Astrocyte of the cerebellum (primary cell): ENCODE measurements around the gene CYP2E1.
A peak's percentile ranks its signal among the peaks of the same experiment; 100 is the strongest.
"Not testable (repeated sequence)": the region's sequence is repeated elsewhere in the genome, so short reads cannot be mapped to it uniquely, and the experiment has no call there.

Experiments used
- DNase-seq: peaks from one replicate; pipeline ENCODE4 v3.0.0-alpha.2; 2011; ENCODE audit warnings: low read depth
- H3K4me3 ChIP-seq: 2 replicates; pipeline ENCODE4 v1.5.1; 2011; ENCODE audit warnings: mild to moderate bottlenecking, low read depth, low read length, moderate library complexity
- CTCF ChIP-seq: IDR thresholded peaks from 2 replicates; pipeline ENCODE4 v1.5.1; 2012; ENCODE audit warnings: low read length, low read depth, moderate library complexity, mild to moderate bottlenecking; ENCODE audit errors: missing control alignments
- in situ Hi-C: cut with HindIII; loops from 2 replicates; pipeline ENCODE4 v1.10.0; 2017; ENCODE audit warnings: low sequenced_read_pairs

Gene CYP2E1

GRCh38 chr10:133489816-133490588 is 37.2 kb upstream of the CYP2E1 start:
- no peak for DNase-seq
- no peak overlapping the region for H3K4me3 ChIP-seq
- no peak for TF ChIP-seq CTCF
- in situ Hi-C loops = no loop called here

GRCh38 chr10:133493562-133493961 is 33.6 kb upstream of the CYP2E1 start:
- DNase-seq, H3K4me3 ChIP-seq, in situ Hi-C loops: not testable (repeated sequence)

GRCh38 chr10:133497363-133497762 is 29.8 kb upstream of the CYP2E1 start:
- peak; percentile 16 for TF ChIP-seq CTCF
- DNase-seq, in situ Hi-C loops, H3K4me3 ChIP-seq: not testable (repeated sequence)

- DNase-seq, in situ Hi-C loops, H3K4me3 ChIP-seq: not testable (repeated sequence)
Observed at GRCh38 chr10:133499176-133499575, 28.0 kb upstream of the CYP2E1 start.

- DNase-seq, in situ Hi-C loops, H3K4me3 ChIP-seq: not testable (repeated sequence)
Observed at GRCh38 chr10:133500897-133501296, 26.3 kb upstream of the CYP2E1 start.

- in situ Hi-C loops = no loop called here
- no peak for TF ChIP-seq CTCF
- no peak overlapping the region for H3K4me3 ChIP-seq
- no peak for DNase-seq
Observed at GRCh38 chr10:133509700-133510099, 17.5 kb upstream of the CYP2E1 start.

- TF ChIP-seq CTCF = no peak
- in situ Hi-C loops = no loop called here
- no peak overlapping the region for H3K4me3 ChIP-seq
- no peak for DNase-seq
Observed at GRCh38 chr10:133511408-133511807, 15.8 kb upstream of the CYP2E1 start.

GRCh38 chr10:133511907-133512528 is 15.1 kb upstream of the CYP2E1 start:
- no peak for TF ChIP-seq CTCF
- in situ Hi-C loops = no loop called here
- DNase-seq = no peak
- H3K4me3 ChIP-seq = no peak overlapping the region
